ENCODE results near the gene ACER2.
"Not testable (repeated sequence)": the region's sequence is repeated elsewhere in the genome, so short reads cannot be mapped to it uniquely, and the experiment has no call there.

The ACER2 gene

GRCh38 chr9:19408693-19409400 lies at the start of gene ACER2:
TSS of gene ACER2 (plus strand) at chr9:19409009. CDS start at chr9:19409085, 76 bp downstream.
- DNase-seq (ENCODE audit: low read depth): peak; percentile 93

- DNase-seq (ENCODE audit: low read depth): no peak
These were observed 39.7 kb upstream of the ACER2 start for GRCh38 chr9:19369107-19369506.

GRCh38 chr9:19371942-19372341 lies 36.9 kb upstream of the ACER2 start:
- DNase-seq (ENCODE audit: low read depth): no peak

GRCh38 chr9:19372567-19372966 lies 36.2 kb upstream of the ACER2 start:
- no peak for DNase-seq (ENCODE audit: low read depth)

- DNase-seq (ENCODE audit: low read depth): no peak
These were observed 35.3 kb upstream of the ACER2 start for GRCh38 chr9:19373527-19373926.

GRCh38 chr9:19375538-19375937 lies 33.3 kb upstream of the ACER2 start:
- DNase-seq (ENCODE audit: low read depth): no peak

GRCh38 chr9:19376931-19377330 lies 31.9 kb upstream of the ACER2 start:
- no peak for DNase-seq (ENCODE audit: low read depth)

- no peak for DNase-seq (ENCODE audit: low read depth)
These were observed 30.6 kb upstream of the ACER2 start for GRCh38 chr9:19378164-19378563.

GRCh38 chr9:19378647-19379046 lies 30.2 kb upstream of the ACER2 start:
- DNase-seq (ENCODE audit: low read depth): no peak

- DNase-seq (ENCODE audit: low read depth): no peak
These were observed 29.5 kb upstream of the ACER2 start for GRCh38 chr9:19379283-19379682.

- DNase-seq (ENCODE audit: low read depth): no peak
These were observed 29.1 kb upstream of the ACER2 start for GRCh38 chr9:19379697-19380046.

GRCh38 chr9:19380826-19381075 lies 28.1 kb upstream of the ACER2 start:
- DNase-seq (ENCODE audit: low read depth): no peak

GRCh38 chr9:19381656-19382055 lies 27.2 kb upstream of the ACER2 start:
- no peak for DNase-seq (ENCODE audit: low read depth)

- DNase-seq (ENCODE audit: low read depth): not testable (repeated sequence)
These were observed 23.6 kb upstream of the ACER2 start for GRCh38 chr9:19385212-19385611.

GRCh38 chr9:19385786-19386501 lies 22.9 kb upstream of the ACER2 start:
- DNase-seq (ENCODE audit: low read depth): no peak

- no peak for DNase-seq (ENCODE audit: low read depth)
These were observed 22.2 kb upstream of the ACER2 start for GRCh38 chr9:19386502-19387044.

GRCh38 chr9:19387317-19387716 lies 21.5 kb upstream of the ACER2 start:
- no peak for DNase-seq (ENCODE audit: low read depth)

- not testable (repeated sequence) for DNase-seq (ENCODE audit: low read depth)
These were observed 19.3 kb upstream of the ACER2 start for GRCh38 chr9:19389539-19389938.

GRCh38 chr9:19397845-19398244 lies 11.0 kb upstream of the ACER2 start:
- no peak for DNase-seq (ENCODE audit: low read depth)

- not testable (repeated sequence) for DNase-seq (ENCODE audit: low read depth)
These were observed 5.6 kb upstream of the ACER2 start for GRCh38 chr9:19403231-19403630.

GRCh38 chr9:19404283-19405075 lies 4.3 kb upstream of the ACER2 start:
- DNase-seq (ENCODE audit: low read depth): no peak

- no peak for DNase-seq (ENCODE audit: low read depth)
These were observed 3.0 kb upstream of the ACER2 start for GRCh38 chr9:19405771-19406170.

GRCh38 chr9:19408316-19408692 lies 505 bp upstream of the ACER2 start:
- no peak for DNase-seq (ENCODE audit: low read depth)

Data from stimulated activated CD8-positive, alpha-beta memory T cell treated with anti-CD3 and anti-CD28 coated beads, Interleukin-15, amount 100 ng/mL, for 24 hours (primary cell).